GM21619 (cell line): Measurements from ENCODE around the gene ARMC8.
"Not testable (repeated sequence)": the region's sequence is repeated elsewhere in the genome, so short reads cannot be mapped to it uniquely, and the experiment has no call there.

Experiments
- ATAC-seq: cut with Tn5 transposase; IDR thresholded peaks from one replicate; pipeline ENCODE4 v1.9.1; 2021; ENCODE audit not compliant: unreplicated experiment

Gene ARMC8, protein sequence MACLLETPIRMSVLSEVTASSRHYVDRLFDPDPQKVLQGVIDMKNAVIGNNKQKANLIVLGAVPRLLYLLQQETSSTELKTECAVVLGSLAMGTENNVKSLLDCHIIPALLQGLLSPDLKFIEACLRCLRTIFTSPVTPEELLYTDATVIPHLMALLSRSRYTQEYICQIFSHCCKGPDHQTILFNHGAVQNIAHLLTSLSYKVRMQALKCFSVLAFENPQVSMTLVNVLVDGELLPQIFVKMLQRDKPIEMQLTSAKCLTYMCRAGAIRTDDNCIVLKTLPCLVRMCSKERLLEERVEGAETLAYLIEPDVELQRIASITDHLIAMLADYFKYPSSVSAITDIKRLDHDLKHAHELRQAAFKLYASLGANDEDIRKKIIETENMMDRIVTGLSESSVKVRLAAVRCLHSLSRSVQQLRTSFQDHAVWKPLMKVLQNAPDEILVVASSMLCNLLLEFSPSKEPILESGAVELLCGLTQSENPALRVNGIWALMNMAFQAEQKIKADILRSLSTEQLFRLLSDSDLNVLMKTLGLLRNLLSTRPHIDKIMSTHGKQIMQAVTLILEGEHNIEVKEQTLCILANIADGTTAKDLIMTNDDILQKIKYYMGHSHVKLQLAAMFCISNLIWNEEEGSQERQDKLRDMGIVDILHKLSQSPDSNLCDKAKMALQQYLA

DNA sequence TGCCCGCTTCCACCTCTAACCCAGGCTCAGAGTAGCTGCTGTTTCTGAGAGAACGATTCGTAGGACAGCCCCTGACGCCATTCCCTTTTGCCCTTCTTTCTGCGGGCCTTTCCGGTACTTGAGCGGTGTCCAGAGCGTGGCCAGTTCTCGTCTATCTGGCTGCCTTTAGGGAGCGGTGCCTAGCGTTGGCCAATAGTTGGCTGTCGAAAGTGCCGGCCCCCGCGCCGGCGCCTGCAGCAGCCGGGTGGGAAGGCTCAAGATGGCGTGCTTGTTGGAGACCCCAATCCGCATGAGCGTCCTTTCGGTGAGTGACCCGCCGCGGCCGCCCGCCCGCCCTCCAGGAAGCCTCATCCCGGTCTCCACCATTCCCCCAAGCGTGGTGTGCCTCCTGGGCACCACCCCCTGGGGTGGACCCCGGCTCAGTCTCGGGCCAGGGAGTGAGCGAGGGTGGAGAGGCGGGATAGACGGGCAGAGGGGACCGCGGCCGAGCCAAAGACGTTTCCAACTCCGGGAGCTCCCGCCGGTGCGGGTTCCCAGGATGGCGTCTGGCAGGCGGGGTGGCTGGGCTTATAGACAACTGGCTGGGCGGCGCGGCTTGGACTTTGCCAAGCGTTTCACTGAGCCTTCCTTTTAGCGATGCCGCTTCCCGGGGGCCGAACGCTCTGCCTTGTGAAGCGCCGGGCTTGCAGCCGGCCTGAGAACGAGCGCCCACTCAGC is at the start of gene ARMC8:
Gene ARMC8, plus strand, starts transcription at position 6 of the 717 bp plus-strand sequence. Its CDS starts 254 bp downstream, at position 260.
- peak; percentile 56 for ATAC-seq

DNA sequence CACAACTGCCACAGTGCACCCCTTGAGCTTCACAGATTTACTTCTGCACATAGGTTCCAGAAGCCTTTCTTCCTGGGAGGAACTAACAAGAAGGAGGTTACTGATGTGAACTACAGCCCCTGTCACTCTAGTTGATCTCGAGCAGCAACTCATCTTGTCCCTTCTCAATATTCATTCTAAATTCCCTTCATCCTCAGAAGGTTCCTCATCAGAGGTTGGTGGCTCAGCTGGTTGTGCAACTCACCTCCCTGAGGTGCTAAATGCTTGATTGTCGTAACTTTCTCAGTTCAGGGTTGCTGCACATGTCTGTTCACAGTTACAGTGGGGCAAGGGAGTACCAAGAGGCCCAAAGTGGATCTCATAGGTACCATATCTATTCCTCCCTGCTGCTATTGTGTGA is 49.2 kb upstream of the ARMC8 start:
- no peak for ATAC-seq

DNA sequence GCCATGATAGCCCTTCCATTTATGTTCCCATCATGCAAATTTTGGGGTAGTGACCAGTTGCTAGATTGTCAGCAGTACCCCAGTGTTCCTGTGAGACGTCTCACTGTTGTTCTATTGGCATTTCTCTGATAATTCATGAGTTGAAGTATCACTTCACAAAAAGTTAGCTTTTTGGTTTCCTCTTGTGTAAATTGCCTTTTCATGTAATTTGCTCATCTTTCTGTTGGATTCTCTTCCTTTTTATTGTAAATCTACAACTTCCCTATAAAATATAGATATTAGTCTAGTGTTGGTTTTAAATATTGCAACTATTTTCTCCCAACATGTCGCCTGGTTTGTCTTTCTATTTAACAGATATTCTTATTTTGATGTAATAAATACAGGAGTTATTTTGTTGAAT is 47.4 kb upstream of the ARMC8 start:
- ATAC-seq, result no peak

DNA sequence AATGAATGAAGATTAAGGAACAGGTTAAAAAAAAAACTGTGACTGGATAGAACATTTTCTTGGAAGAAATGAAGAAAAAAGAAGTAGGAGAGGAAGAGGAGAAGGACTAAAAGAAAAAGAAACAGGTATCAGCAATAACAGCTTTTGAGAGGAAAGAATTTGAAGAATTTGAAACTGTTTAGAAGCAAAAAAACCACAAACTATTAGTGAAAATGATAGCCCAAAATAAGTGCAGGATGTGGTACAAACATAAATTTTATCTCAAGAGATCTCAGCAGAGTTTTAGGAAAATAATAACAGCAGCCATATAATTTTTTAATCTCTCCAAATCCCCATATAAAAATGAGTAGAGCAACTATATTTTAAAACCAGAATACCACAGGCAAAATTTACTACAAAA is 46.2 kb upstream of the ARMC8 start:
- ATAC-seq, result no peak

DNA sequence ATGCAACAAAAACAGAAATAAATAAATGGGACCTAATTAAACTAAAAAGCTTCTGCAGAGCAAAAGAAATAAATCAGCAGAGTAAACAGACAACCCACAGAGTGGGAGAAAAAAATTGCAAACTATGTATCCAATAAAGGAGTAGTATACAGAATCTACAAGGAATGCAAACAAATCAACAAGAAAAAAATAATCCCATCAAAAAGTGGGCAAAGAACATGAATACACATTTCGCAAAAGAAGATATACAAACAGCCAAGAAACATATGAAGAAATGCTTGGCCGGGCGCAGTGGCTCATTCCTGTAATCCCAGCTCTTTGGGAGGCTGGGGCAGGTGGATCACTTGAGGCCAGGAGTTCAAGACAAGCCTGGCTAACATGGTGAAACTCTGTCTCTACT is 44.9 kb upstream of the ARMC8 start:
- ATAC-seq, result not testable (repeated sequence)

DNA sequence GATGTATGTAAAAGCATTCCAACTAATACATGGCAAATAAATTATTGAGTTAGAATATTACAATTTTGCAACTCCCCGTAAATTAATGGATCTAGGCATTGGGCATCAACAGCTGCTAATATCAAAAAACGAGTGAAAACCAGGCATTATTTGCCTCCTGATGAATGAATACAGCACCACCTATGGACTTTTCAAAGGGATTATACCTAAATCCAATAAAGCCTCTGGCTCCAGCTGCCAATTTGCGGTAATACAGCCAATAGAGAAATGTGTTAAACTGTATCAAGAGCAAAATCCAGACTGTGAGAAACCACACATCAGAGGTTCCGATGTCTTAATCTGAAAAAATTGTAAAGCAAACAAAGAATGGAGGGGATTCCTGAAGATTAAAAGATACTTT is 38.6 kb upstream of the ARMC8 start:
- no peak for ATAC-seq

- no peak for ATAC-seq
Observed at GRCh38 chr3:138154534-138154933, 32.6 kb upstream of the ARMC8 start.

- no peak for ATAC-seq
Observed at GRCh38 chr3:138157743-138158142, 29.4 kb upstream of the ARMC8 start.

- ATAC-seq, result no peak
Observed at GRCh38 chr3:138165061-138165460, 22.0 kb upstream of the ARMC8 start.

DNA sequence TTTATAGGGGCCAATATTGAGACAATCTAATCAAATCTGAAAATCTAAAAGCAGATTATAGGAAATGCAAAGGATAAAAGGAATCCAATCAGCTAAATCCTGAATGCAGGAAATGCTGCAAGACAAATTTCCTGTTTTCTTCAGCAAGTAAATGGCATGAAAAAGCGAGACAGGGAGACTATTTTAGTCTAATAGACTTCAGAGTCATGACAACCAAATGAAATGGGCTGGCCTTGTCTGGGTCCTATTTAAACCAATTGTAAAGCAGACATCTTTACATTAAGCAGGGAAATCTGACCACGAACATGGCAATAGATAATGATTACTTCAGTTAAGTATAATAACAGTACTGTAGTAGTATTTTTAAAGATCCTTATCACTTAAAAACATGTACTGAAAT is 14.5 kb upstream of the ARMC8 start:
- ATAC-seq, result no peak

GRCh38 chr3:138173769-138174420 is 13.2 kb upstream of the ARMC8 start:
- ATAC-seq, result no peak

- ATAC-seq, result peak; percentile 91
Observed at GRCh38 chr3:138174421-138175131, 12.5 kb upstream of the ARMC8 start, which contains the start of gene DBR1. Gene DBR1 (minus strand): TSS chr3:138174921. CDS start chr3:138174795, 126 bp downstream.

DNA sequence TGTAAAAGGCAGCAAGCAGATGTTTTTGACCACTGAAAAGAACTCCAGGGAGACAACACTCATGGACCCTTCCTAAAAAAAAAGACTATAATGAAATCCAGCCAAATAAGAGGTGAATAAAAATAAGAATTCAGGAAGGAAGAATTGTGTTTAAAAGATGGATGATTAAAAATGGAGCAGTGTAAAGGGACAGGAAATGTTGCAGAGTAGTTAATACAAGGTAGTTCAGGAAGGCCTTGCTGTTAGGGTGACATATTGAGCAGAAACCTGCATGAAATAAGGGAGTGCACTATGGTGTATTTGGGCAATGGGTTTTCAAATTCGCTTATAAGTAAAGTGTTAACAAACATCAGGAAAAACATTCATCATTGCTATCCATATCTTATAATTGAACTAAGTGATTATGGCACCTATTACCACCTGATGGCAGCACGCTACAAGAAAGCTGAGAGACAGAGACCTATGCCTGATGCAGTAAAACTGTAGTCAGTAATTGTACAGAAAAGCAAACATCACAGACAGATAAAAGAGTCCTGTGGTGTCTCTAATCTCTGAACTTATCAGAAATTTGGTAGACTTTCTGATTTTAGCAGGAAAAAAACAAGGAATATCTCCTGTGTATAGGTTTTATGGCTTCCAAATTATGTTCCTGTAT is 6.6 kb upstream of the ARMC8 start:
- peak; percentile 62 for ATAC-seq

DNA sequence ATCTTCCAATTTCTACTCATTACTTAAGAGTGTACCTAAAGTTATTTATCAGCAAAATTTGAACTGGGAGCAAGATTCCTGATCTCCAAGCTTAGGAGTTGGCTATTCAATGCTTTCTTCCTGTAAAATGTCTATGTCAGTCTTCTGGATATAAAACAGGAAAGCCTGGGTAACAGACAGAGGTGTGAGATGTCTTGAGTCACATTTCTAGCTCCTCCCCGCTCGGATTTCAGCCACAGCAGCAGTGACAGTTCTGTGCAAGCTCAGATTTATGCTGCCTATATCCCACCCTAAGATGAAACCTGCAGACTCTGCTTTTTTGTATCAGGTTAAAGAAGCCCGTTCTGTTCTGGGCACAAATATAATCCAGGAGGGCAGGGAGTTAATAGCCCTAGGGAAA is 2.1 kb upstream of the ARMC8 start:
- ATAC-seq, result no peak

DNA sequence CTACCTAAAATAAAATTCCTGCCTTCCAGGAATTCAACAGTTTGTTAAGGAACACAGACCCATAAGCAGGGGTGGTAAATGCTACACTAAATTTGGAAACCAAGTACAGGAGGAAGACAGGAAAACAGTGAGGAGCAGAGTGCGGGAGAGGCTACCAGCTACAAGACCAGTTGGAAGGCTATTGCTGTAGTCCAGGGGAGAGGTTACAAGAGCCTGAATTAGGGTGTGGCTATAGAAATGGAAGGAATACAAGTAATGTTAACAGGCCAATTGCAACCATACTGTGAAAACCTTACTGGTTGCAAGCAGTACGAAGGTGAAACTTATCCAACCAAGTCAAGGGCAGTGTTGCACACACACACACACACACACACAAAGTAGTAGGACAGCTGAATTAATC is 880 bp upstream of the ARMC8 start:
- ATAC-seq, result no peak

DNA sequence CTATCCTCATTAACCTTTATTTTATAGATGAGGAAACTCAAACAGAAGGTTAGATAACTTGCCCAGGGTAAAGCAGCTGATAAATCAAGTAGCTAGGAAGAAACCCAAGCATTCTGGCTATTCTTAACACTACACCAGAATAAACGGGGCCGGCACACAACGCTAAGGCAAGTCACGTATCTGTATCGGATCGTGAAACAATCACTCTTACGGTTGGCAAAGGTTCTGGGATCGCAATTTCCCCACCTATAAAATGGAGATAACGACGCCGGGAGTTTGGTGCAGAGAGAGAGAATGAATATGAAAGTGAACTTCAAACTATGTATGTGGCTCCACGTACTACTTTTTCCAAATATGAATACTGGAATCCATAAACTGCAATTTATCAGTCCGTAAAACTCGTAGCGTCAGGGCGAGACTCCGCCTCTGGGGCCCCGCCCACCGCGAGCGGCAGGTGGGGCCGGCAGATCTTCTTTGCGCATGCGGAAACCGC is 252 bp upstream of the ARMC8 start:
- ATAC-seq, result peak; percentile 88

GRCh38 chr3:138188013-138188730 is 1.1 kb downstream of the ARMC8 start:
- no peak for ATAC-seq

GRCh38 chr3:138195481-138195880 is 8.4 kb downstream of the ARMC8 start:
- ATAC-seq, result no peak

GRCh38 chr3:138196023-138196422 is 8.9 kb downstream of the ARMC8 start:
- ATAC-seq, result no peak
